PC-3 (cell line): ENCODE data around the gene COL4A3.

Source experiments
- EZH2 ChIP-seq: fragments of 300-600 bp; sonication (generic); IDR thresholded peaks from one replicate; pipeline ENCODE4 v1.6.1; 2017; ENCODE audit warnings: antibody characterized with exemption, mild to moderate bottlenecking, low read length; ENCODE audit not compliant: unreplicated experiment
- EZH2phosphoT487 ChIP-seq: fragments of 300-600 bp; sonication (generic); IDR thresholded peaks from 2 replicates; pipeline ENCODE4 v1.6.1; 2018; ENCODE audit warnings: mild to moderate bottlenecking, antibody characterized with exemption, low read length, borderline replicate concordance
- TF ChIP-seq, protein P1 (sequence below): fragments of 300-600 bp; sonication (generic); conservative IDR thresholded peaks from 2 replicates; pipeline ENCODE4 v1.5.1; 2017; ENCODE audit warnings: antibody characterized with exemption, low read depth, mild to moderate bottlenecking, low read length

DNA sequence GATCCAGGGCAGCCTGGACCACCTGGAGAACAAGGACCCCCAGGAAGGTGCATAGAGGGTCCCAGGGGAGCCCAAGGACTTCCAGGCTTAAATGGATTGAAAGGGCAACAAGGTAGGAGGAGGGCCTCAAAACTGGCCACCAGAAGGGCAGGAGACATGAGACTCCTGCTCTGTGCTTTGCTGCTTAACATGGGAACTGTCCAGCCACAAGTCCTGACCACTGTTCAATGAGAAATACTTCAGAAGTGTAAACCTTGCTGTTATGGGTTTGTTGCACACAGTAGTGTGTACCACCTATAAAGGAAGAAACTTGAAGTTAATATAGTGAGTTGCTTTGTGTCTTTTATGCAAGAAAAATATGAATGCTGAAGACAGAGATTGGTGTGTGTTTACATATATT lies 116.5 kb downstream of the COL4A3 start:
- TF ChIP-seq, protein P1, sequence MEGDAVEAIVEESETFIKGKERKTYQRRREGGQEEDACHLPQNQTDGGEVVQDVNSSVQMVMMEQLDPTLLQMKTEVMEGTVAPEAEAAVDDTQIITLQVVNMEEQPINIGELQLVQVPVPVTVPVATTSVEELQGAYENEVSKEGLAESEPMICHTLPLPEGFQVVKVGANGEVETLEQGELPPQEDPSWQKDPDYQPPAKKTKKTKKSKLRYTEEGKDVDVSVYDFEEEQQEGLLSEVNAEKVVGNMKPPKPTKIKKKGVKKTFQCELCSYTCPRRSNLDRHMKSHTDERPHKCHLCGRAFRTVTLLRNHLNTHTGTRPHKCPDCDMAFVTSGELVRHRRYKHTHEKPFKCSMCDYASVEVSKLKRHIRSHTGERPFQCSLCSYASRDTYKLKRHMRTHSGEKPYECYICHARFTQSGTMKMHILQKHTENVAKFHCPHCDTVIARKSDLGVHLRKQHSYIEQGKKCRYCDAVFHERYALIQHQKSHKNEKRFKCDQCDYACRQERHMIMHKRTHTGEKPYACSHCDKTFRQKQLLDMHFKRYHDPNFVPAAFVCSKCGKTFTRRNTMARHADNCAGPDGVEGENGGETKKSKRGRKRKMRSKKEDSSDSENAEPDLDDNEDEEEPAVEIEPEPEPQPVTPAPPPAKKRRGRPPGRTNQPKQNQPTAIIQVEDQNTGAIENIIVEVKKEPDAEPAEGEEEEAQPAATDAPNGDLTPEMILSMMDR: no peak
- TF ChIP-seq EZH2: no peak
- no peak for TF ChIP-seq EZH2phosphoT487
